HG03520 (cell line): Measurements from ENCODE around the gene FKBP6.
"Not testable (repeated sequence)": the region's sequence is repeated elsewhere in the genome, so short reads cannot be mapped to it uniquely, and the experiment has no call there.

Source experiments
- ATAC-seq: cut with Tn5 transposase; IDR thresholded peaks from one replicate; pipeline ENCODE4 v1.9.1; 2021; ENCODE audit warnings: mild to moderate bottlenecking, moderate library complexity; ENCODE audit not compliant: unreplicated experiment

FKBP6 gene, protein sequence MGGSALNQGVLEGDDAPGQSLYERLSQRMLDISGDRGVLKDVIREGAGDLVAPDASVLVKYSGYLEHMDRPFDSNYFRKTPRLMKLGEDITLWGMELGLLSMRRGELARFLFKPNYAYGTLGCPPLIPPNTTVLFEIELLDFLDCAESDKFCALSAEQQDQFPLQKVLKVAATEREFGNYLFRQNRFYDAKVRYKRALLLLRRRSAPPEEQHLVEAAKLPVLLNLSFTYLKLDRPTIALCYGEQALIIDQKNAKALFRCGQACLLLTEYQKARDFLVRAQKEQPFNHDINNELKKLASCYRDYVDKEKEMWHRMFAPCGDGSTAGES

DNA sequence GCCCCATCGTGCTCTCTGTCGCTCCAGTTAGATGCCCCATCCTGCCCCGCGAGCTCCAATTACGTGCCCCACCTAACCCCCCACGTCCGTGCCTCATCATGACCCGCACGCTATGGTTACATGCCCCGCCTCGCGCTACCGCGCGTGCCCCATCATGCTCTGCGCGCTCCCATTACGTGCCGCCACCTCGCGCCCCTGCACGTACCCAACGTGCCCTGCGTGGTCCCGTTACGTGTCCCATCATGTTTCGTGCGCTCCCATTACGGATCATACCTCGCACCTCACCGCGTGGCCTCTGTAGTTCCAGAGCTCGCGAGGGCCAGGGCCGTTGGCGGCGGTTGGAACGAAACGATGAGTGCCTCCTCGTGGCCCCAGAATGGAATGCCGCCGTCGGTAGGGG is at the start of gene FKBP6, which contains the start of gene TRIM50:
FKBP6 (plus strand) TSS at position 240 of the 400 bp plus-strand sequence. CDS start 268 bp downstream, outside the sequence.
TRIM50 (minus strand) TSS at position 161 of the 400 bp plus-strand sequence. CDS start 3,295 bp downstream, outside the sequence.
- ATAC-seq: not testable (repeated sequence)

- not testable (repeated sequence) for ATAC-seq
These were observed 30.7 kb upstream of the FKBP6 start for GRCh38 chr7:73297235-73297634.

- not testable (repeated sequence) for ATAC-seq
These were observed 30.3 kb upstream of the FKBP6 start for GRCh38 chr7:73297706-73298105.

DNA sequence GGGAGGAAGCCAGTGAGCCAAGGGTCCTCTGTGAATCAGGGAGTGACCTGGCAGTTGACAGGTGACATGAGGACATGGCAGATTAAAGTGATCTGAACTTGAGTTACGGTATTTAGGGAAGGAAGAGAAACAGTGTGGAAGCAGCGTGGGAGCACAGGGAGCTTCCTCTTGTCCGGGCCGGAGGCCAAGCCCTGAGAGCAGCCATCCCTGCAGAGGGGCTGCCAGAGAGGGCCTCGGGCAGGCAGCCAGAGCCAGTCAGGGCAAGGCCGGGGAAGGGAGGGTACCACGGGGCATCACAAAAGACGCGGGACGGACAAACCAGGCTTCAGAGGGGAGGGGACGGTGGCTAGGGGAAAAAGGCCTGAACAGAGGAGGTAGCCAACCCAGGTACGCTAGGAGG is 28.1 kb upstream of the FKBP6 start:
- not testable (repeated sequence) for ATAC-seq

GRCh38 chr7:73301108-73301507 is 26.9 kb upstream of the FKBP6 start:
- ATAC-seq: not testable (repeated sequence)

- ATAC-seq: not testable (repeated sequence)
These were observed 25.1 kb upstream of the FKBP6 start for GRCh38 chr7:73302846-73303245.

- no peak for ATAC-seq
These were observed 24.4 kb upstream of the FKBP6 start for GRCh38 chr7:73303546-73303945.

DNA sequence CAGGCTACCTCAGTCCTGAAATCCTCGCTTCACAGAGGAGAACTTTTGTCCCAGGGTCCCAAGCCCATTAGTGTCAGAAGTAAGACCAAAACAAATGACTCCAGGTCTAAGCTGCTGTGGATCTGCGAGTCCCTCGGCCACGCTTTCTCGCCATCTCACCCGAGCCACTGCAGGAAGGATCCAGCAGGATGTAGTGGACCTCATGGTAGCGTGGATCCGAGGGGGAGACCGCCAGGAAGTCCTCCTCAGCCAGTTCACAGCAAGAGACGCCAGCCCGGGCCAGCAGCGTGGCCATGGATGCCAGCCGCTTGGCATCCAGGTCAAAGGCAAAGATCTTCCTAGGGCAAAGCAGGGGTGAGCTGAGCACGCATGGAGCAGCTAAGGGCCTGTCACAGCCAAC is 23.9 kb upstream of the FKBP6 start:
- ATAC-seq: no peak

DNA sequence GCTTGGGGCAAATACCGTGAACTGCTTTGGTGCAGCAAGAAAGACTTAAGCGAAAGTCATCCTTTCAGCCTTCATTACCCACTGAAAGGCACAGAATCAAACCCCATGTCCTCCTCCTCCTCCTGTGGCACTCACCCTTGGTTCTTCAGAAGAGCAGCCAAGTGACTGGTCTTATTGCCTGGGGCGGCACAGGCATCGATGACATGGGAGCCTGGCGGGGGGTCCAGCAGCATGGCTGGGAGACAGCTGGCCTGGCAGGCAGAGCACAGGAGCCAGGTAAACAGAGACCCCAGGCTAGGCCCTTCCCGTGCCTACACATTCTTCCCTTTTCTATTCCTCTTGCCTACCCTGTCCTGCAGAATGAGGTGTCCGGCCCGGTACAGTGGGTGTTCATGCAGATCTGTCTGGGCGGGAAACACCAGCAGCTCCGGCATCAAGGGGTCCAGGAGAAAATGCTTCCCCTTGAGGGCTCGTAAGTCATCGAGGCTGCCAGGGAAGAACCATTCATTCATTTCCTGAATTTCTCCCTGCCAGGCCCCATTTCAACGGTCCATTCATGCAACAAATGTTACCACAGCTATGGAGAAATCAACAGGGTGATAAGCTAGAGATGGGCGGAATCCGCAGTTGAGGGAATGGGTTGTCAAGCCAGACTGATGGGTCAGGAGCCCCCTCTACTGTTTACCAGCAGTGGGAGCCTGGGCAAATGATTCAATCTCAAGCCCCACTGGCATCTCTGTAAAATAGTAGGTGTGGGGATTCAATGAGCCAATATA is 23.2 kb upstream of the FKBP6 start:
- ATAC-seq: not testable (repeated sequence)

GRCh38 chr7:73307436-73307835 is 20.5 kb upstream of the FKBP6 start:
- no peak for ATAC-seq

DNA sequence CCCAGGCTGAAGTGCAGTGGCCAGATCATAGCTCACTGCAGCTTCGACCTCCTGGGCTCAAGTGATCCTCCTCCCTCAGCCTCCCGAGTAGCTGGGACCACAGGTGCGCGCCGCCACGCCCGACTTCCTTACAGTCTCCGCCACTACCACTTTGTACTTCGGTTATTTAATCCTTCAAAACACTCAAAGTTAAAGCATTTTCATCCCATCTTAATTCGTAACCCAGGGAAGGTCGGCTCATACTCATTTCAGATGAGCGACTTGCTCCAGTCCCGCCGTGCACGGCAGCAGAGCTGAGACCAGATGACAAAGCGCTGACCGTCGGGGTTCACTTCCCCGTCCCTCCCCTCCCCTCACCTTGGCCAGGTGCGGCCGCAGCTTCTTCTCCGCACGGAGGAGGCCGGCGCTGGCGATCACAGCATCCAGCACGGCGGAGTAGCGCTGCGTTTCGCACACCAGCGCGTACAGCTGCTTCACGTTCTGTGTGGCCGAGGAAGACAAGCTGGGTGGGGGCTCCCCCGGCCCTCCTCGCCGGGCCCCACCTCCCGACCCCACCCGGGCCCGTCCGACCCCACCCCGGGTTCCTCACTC is 19.8 kb upstream of the FKBP6 start:
- peak; percentile 46 for ATAC-seq

DNA sequence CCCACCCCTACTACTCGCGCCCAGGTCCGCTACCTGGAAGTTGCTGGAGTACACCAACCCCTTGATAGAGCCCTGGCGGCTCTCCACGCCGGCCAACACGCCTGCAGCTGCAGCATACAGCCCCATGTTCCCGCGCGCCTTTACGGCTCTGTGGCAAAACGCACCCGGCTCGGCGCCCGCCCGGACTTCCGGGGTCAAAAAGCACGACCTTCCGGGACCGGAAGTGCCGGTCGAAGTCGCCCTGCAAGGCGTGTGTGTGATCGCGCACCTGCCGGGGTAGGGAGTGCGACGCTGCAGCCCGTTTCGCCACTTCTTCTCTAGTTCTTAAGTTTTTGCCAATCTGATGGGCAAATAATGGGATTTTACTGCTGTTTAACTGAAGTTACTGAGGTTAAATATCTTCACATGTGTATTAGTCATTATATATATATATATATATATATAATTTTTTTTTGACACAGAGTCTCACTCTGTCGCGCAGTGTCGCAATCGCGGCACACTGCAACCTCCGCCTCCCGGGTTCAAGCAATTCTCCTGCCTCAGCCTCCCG is 19.2 kb upstream of the FKBP6 start, which contains the start of gene NSUN5:
NSUN5 (minus strand) TSS at position 162 of the 550 bp plus-strand sequence; CDS start at position 126, 36 bp downstream.
- ATAC-seq: peak; percentile 92

DNA sequence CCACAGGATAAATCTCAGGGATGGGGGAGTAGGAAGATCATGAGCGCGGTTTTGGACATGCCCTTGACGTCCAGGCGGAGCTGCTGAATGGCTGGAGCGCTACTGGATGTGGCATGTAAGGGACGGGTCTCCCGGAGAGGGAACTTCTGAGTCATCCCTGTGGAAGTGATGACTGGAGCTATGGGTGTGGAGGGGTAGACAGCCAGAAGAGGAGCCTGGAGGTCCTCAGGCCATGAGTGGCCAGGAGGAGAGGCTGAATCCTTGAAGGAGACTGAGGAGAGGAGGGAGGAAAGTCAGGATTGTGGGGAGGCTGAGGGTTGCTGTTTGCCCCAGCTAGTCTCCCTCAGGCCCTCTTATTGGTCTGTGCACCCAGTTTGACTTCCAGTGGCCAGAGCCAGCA is 16.5 kb upstream of the FKBP6 start:
- not testable (repeated sequence) for ATAC-seq

DNA sequence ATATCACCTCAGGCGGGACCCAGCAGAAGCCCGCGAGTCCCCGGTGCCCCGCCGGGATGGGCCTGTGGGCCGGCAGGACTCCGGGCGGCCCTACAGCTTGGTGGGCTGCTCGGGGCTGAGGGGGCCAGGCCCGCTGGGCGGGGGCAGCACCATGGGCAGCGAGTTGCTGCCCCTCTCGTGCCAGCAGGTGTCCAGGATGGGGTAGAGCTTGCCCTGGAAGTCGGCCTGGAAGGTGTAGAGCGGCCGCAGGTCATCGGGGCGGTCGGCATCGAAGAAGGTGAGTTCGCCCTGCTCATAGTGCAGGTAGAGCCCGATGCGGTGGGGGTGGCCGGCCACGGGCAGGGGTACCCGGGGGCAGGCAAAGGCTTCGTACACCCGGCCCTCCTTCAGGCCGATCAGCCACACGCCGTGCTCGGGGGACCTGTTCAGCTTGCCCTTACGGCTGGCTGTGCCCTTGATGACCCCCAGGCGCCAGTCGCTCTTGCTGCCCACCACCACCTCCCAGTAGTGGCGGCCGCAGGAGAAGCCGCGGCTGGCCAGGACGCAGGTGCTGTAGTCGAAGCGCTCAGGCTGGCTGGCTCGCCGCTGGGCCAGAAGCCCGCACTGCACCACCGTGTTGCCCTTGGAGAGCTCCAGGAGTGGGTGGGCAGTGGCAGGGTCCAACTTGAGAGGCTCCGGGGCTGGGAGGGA is 15.0 kb upstream of the FKBP6 start:
- no peak for ATAC-seq

DNA sequence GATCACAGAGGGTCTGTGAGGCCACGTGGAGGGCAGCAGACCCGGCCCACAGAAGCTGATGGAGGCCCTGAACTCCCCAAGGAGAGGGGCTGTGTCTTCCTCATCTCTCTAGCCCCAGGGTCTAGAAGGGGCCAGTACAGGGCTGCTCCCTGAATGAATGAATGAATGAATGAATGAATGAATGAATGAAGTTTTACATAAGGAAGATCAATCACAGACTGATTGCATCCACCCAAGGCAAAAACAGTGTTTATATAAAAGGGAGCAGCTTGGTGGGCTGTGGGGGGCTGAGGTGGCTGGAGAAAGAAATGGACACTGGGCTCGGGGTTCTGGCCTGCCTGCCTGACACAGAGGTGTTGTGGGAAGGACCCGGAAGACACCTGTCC is 14.4 kb upstream of the FKBP6 start:
- ATAC-seq: no peak

GRCh38 chr7:73314271-73314670 is 13.7 kb upstream of the FKBP6 start:
- ATAC-seq: no peak

DNA sequence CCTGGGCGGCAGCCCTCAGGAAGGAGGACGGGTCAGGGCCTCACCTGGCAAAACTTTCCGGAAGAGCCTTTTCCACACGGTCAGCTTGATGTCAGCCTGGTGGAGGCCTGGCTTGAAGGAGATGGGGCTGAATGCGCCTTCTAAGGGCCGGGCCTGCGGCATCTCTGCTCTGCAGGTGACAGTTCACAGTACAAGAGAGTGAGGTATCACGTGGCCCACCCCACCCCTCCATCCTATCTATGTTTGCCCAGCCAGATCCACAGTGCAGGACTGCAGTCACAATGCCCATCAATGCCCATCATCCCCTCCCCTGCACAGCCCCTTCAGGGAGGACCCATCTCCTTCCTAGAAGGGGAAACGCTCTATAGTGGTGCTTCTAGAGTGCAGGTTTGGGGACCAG is 11.4 kb upstream of the FKBP6 start:
- no peak for ATAC-seq

GRCh38 chr7:73318656-73319204 is 9.2 kb upstream of the FKBP6 start:
- not testable (repeated sequence) for ATAC-seq

DNA sequence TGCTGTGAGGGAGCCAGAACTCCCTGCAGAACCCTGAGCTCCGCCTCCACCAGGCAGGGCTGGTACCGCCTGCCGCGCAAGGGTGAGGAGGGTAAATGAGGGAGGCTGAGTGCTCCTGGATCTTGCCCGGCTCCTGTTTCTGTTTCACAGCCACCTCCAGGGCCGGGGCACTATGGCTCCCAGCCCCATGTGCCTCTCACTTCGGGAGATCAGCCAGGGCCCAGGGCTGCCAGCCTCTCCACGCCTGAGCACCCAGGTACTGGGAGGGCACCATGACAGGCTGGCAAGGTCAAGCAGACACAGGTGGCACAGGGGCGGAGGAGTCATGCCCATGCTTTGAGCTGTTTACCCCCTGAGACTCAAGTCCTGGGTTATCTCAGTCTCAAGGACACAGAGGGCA is 8.4 kb upstream of the FKBP6 start:
- ATAC-seq: not testable (repeated sequence)

DNA sequence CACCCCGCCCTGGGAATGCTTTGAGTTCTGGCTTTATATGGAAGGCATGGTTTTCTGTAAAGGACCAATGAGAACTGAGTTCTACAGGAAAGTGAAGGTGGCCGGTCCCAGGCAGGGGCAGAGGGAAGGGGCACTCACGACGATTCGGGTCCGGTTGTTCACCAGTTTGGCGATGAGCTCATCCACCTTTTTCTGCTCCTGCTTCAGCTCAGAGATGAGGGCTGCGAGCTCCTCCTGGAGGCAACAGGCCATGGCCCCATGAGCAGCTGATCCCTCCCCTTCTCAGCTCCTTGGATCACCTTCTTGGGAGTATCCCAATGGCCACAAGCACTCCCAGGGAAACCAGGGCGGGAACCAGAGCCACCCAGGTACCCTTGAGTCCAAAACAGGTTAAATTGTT is 8.0 kb upstream of the FKBP6 start:
- ATAC-seq: not testable (repeated sequence)
